ENCODE data around the gene SLC25A42. TPM values are rescaled to one million over a fixed set of nuclear protein-coding genes. Genes with fewer than 3 reads are reported as not detected.
A peak's percentile ranks its signal among the peaks of the same experiment; 100 is the strongest.

SLC25A42 gene
- total and polyA plus RNA-seq, 2 of the 13 experiments (the other 11 are each of a cell fraction or from before 2014, with no cell fraction given), result 12.8 to 18.3 TPM

GRCh38 chr19:19022380-19022961 is 41.3 kb upstream of the SLC25A42 start (continued):
- TF ChIP-seq ZNF609 (CRISPR knock-in tag; IDR thresholded peaks at IDR 0.05; ENCODE audit: borderline replicate concordance) (no peak), GTF3A (CRISPR knock-in tag; conservative IDR thresholded peaks at IDR 0.05) (no peak), LRRFIP1 (CRISPR knock-in tag; conservative IDR thresholded peaks at IDR 0.05) (no peak), ZBTB38 (CRISPR knock-in tag; IDR thresholded peaks at IDR 0.05) (peak; percentile 59; the same call in 1 of the 2 replicates), RNF219 (CRISPR knock-in tag; IDR thresholded peaks at IDR 0.05) (no peak), FOXA1 (IDR thresholded peaks at IDR 0.05) (no peak), FOXA1 (CRISPR knock-in tag; IDR thresholded peaks at IDR 0.05) (peak; percentile 30), ZNF414 (CRISPR knock-in tag; IDR thresholded peaks at IDR 0.05) (no peak), ARID5B (CRISPR knock-in tag; IDR thresholded peaks at IDR 0.05) (0 out of 2 replicates have a peak, but pooled peaks have one; percentile 10), ZNF558 (CRISPR knock-in tag; IDR thresholded peaks at IDR 0.05; ENCODE audit: borderline replicate concordance) (no peak), ZNF121 (CRISPR knock-in tag; IDR thresholded peaks at IDR 0.05) (no peak), NR2F2 (IDR thresholded peaks at IDR 0.05; ENCODE audit: borderline replicate concordance, low read depth) (no peak)

All from HepG2 (cell line).